Measurements from ENCODE around the gene NUTM1.
"Not testable (repeated sequence)": the region's sequence is repeated elsewhere in the genome, so short reads cannot be mapped to it uniquely, and the experiment has no call there.

The NUTM1 gene

DNA sequence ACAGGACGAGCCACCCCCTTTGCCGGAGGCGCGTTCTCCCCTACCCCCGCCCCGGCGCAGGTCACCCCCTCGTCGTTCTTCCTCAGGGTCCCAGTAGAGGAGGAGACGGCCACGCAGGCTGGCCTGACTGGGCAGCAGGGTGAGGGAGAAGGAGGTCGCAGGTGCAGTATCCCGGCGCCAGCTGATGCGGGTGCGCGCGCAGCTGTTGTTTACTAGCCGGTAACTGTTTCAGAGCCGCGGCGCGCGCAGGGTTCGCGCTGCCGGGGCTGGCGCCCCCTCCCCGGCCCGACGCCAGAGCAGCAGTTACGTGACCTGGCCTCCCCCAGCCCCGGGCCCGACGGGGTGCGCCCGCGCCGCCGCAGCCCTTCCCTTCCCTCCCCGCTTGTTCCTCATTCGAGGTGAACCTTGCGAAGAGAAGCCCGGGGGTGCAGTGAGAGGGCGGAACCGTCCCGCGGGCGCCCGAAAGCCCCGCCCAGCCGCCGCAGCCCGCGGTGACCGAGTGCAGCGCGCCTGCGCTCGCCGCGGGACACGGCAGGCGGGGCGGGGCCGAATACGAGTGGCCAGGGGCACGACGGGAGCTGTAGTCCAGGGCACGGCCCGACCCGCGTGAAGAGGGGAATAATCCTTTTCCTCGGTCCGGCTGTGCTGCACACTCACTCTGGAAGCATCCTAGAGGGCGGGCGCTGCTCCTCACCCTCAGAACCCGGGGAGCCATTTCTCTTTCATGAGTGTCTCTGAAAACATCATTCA, 5.4 kb upstream of the NUTM1 start, which contains the start of gene SLC12A6:
Gene SLC12A6 (minus strand): TSS at position 225 of the 750 bp plus-strand sequence. CDS start 1,101 bp downstream, outside the sequence.
- peak; percentile 90 for DNase-seq

GRCh38 chr15:34338347-34338746, 4.8 kb upstream of the NUTM1 start:
- no peak for DNase-seq

DNA sequence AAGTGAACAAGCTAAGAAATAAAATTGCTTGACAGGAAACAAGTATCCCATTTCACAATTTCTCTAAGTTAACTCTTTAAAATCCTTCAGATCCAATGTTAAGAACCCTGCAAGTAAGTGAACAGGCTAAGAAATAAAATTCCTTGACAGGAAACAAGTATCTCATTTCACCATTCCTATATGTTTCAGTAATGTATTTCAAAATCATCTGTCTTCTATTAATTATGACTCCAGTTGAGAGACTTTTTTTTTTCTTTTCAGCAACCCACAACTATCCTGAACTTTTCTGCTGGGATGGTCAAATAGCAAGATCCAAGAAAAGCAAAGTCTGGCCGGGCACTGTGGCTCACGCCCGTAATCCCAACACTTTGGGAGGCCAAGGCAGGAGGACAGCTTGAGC, 3.2 kb upstream of the NUTM1 start:
- DNase-seq, result no peak

DNA sequence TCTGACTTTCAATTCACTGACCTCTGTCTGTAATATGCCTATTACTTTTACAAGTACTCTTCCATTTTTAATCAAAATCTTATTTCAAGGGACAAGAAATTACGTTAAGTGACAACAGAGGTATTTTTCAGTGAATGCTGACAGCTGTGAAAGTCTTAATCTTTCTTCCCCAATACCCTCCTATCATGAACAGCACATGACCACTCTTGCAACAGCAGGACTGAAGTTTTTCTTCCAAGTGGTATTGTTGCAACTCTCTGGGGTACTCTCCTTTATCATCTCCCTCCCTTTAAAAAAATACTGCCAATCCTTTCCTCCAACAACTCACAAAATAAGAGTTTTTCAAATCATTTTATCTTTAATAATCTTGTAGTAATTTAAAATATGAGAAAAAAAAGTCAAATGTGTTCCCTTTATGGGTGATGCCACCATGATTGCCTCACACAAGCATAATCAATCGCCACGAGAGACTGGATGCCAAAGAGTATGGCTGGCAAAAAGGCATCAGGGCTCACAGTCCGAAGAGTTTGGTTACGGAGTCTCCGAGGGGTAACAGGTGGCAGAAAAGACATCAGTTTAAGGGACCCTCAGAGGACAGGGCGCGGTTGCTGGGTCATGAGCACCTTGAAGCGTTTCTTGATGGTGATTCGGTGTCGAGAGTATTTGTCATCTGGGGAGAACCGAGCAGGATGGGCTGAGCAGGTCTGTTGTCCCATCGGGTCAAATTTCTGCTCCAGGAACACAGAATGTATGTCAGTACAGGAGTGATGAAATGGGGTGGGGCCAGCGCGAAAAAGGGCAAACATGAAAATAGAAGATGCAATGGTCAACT, 1.5 kb upstream of the NUTM1 start:
- DNase-seq, result no peak

- DNase-seq, result not testable (repeated sequence)
Measured at GRCh38 chr15:34342213-34342736, 840 bp upstream of the NUTM1 start.

DNA sequence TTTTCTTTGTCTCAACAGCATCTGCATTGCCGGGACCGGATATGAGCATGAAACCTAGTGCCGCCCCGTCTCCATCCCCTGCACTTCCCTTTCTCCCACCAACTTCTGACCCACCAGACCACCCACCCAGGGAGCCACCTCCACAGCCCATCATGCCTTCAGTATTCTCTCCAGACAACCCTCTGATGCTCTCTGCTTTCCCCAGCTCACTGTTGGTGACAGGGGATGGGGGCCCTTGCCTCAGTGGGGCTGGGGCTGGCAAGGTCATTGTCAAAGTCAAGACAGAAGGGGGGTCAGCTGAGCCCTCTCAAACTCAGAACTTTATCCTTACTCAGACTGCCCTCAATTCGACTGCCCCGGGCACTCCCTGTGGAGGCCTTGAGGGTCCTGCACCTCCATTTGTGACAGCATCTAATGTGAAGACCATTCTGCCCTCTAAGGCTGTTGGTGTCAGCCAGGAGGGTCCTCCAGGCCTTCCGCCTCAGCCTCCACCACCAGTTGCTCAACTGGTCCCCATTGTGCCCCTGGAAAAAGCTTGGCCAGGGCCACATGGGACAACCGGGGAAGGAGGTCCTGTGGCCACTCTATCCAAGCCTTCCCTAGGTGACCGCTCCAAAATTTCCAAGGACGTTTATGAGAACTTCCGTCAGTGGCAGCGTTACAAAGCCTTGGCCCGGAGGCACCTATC, 5.0 kb downstream of the NUTM1 start:
- DNase-seq, result no peak

GRCh38 chr15:34348735-34349300, 5.7 kb downstream of the NUTM1 start:
- DNase-seq, result no peak

- no peak for DNase-seq
Measured at GRCh38 chr15:34349769-34350168, 6.7 kb downstream of the NUTM1 start.

GRCh38 chr15:34352996-34353395, 9.9 kb downstream of the NUTM1 start:
- DNase-seq, result not testable (repeated sequence)

DNA sequence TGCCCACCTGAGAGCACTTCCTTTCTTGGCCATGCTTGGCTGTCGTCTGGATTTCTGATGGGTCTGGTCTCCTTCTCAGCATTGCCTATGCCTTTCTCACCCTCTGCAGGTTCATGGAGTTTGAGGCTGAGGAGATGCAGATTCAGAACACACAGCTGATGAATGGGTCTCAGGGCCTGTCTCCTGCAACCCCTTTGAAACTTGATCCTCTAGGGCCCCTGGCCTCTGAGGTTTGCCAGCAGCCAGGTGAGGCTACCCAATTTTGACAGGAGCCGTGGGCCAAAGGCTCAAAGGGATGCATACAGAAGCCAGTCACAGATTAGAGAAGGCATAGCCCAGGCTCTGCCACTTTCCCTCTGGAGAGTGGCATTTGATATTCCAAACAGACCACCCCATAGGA, 10.5 kb downstream of the NUTM1 start:
- DNase-seq, result no peak

- no peak for DNase-seq
Measured at GRCh38 chr15:34354286-34354685, 11.2 kb downstream of the NUTM1 start.

GRCh38 chr15:34355241-34355640, 12.1 kb downstream of the NUTM1 start:
- DNase-seq, result no peak

DNA sequence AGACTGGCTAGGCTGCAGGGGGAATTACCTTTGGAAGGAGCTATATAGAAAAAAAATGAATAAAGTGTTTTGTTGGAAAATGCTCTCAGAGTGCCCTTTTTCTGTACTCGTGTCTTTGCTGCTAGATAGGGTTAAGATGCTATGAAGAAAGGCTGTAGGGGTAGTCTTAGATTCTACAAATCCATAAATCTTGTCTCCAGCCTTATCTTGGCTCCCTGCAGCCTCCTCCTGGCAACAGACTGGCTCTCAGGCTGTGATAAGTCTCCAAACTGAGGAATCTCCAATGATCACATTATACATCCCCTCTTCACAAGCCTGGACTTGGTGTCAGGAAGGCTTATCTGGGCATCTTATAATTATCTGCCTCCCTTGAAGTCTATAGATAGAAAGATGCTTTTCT, 14.5 kb downstream of the NUTM1 start:
- no peak for DNase-seq

DNA sequence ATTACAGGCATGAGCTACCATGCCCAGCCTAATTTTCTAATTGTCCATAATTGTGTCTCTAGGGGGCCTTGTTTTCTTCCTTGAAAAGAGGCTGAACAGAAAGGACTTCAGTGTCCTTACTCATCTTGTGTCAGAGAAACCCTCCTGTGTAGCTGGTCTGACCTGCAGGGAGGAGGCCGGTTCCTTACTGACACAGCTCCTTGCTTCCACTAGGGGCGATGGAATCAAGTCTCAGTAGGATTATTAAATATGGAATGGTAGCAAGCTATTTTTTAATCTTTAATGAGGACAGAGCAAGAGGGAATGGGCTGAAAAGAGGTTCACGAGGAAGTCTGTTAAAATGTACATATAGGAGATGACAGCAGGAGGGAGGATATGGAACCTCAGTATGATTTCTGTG, 15.3 kb downstream of the NUTM1 start:
- no peak for DNase-seq

DNA sequence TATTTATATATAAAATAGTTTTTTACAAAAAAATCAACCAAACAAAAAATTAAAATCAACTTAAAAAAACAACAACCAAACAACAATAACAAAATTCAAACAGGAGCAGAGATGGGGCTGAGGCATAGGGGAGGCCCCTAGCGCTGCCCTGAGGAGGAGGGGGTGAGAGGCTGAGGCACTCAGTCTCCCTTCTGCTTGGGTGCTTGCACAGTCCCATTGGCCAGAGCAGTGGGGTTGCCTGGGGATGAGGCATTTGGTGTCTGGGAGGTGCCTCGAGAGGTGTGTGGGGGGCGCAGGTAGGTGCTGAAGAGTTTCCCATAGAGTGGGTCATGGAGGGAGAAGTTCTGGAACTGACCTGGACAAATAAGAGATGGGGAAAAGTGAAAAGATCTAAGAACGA, 15.8 kb downstream of the NUTM1 start:
- DNase-seq, result no peak

GRCh38 chr15:34359416-34359815, 16.3 kb downstream of the NUTM1 start:
- no peak for DNase-seq

- DNase-seq, result no peak
Measured at GRCh38 chr15:34360298-34360697, 17.2 kb downstream of the NUTM1 start.

GRCh38 chr15:34361278-34361677, 18.2 kb downstream of the NUTM1 start:
- no peak for DNase-seq

- no peak for DNase-seq
Measured at GRCh38 chr15:34362047-34362773, 19.1 kb downstream of the NUTM1 start.

DNA sequence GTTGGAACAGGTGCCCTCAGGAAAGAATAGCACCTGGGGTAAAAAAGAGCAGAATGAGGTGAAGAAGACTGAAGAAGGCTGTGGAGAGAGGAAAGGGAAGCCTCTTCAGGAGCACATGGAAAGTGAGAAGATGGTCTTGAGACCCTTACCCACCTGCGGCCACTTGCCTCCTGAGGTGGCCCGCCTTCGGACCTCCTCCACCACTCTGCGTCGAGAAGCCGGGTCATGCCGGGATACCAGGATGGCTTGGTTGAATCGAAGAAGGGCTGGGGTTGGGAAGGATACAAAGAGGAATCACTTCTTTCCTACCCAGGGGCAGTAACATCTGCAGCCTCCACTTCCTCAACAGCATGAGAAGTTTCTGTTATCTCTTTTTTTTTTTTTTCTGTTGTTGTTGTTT, 20.9 kb downstream of the NUTM1 start:
- DNase-seq, result no peak

DNA sequence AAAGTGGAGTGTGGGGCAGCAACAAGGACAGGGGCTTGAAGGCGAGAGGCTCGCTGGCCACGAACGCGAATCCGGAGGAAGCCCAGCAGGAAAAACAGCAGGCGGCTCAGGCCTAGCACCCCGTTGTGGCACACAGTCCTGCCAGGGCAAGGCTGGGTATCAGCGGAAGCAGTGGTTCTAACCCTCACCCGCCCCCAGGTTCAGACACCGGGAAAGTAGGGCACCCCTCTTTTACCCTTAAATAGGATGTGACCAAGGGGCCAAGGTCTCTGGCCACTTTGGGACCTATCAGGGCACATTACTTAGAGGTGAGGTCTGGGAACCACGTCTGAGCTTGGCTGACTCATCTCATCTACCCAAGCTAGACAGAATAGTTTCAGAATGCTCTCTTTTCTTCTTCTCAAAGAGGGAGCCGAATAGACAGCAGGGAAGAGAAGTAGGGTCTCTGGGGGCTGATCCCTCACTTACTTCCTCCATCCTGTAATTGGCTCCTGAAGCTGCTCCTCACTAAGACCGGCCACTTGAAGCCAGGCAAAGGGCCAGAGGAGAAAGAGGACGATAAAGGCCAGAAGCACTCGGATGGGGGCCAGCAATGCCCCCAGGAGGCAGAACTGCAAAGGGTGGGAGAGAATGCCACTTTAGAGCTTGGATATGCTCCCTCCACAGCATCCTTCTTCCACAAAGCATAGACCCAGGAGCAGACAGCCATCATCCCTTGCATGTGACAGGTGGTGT, 22.1 kb downstream of the NUTM1 start:
- DNase-seq, result no peak

GRCh38 chr15:34365836-34366235, 22.7 kb downstream of the NUTM1 start:
- peak; percentile 40 for DNase-seq

Data from RPMI8226 (cell line).